ENCODE results near the gene KCP.

Gene KCP

DNA sequence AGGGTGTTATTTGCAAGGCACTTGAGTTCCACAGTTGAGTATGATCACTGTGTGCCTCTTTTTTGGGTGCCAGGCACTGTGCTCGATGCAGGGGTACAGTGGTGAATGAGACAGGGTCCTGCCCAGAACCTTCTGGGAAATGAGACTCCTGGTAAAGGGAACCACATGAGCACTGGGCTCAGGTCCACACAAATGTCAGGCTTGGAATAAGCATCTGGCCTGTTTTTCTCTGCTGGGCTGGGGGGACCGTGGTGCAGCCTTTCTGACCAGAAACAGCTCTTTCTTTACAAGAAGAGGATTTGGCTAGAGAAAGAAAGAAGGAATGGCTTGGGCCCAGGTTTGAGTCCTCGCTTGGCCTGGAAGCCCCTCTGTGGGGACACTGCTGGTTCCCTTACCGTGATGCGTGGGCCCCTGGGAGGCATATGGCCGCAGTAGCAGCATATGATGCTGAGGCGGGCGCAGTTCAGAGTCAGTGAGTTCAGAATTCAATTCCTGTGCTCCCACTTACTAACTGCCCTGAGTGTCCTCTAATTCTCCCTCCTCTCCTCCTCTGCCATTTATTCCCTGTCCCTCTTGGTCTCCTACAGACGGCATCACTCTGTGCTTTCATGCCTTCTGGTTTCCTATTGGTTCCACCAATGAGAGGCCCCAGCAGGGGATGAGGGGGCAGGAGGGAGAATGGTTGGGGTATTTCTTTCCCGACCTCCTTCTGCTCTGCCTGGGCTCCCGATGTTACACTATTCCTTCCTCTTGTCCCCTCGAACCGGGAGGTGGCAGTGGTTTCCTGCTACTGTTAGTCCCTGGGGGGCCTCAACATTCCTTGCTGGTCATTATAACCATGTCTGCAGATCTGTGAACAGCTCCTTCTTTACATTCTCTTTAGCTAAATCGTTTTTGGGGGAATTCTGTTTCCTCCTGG lies 9.6 kb upstream of the KCP start:
- no peak for TF ChIP-seq CTCF (IDR thresholded peaks at IDR 0.05)
- Mint-ChIP-seq H3K4me3 (no peak overlapping the region), H3K27me3 (ENCODE audit: low read depth, poor library complexity) (peaks cover 81% of the 10 kb centered on the region), H3K9me3 (no peaks in the 10 kb centered on the region), H3K27ac (no peak overlapping the region), H3K4me1 (peaks cover 18% of the 10 kb centered on the region), H3K36me3 (ENCODE audit: low read depth) (no peaks in the 10 kb centered on the region)
- DNase-seq: no peak

- DNase-seq: no peak
- no peaks in the 10 kb centered on the region for H3K9me3 Mint-ChIP-seq
- H3K4me3 Mint-ChIP-seq: no peak overlapping the region
- H3K4me1 Mint-ChIP-seq: peaks cover 23% of the 10 kb centered on the region
- H3K36me3 Mint-ChIP-seq (ENCODE audit: low read depth): no peaks in the 10 kb centered on the region
- TF ChIP-seq CTCF (IDR thresholded peaks at IDR 0.05): no peak
- peaks cover 88% of the 10 kb centered on the region for H3K27me3 Mint-ChIP-seq (ENCODE audit: low read depth, poor library complexity)
- no peak overlapping the region for H3K27ac Mint-ChIP-seq
These were observed 8.7 kb upstream of the KCP start for GRCh38 chr7:128919241-128919640.

DNA sequence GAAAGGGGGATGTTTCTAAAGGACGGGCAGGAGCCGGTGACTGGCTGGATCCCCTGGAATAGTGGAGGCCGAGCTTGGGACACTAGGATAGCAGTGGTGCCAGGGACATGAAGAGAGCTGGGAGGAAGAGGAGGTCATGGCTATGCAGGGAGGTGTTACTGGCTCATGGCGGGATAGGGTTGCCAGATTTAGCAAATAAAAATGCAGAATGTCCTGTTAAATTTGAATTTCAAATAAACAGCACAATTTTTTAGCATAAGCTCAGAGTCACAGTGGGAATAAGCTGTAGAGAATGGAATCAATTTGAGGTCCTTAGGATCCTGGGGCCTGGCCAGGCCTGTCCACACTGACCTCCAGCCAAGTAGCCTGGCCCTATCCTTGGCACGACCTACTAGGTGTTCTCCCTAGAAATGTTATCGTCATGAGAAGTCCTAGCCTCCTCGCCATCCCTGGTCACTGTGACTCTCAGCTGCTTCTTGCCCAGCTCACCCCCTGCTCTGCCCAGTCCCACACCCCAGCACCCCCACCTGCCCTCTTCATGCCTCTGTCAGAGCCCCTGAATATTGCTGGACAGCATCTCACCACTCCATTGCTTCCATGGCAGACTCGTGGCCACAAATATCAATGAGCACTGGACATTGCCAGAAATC lies 7.6 kb upstream of the KCP start:
- no peak for TF ChIP-seq CTCF (IDR thresholded peaks at IDR 0.05)
- Mint-ChIP-seq H3K36me3 (ENCODE audit: low read depth) (no peaks in the 10 kb centered on the region), H3K27me3 (ENCODE audit: low read depth, poor library complexity) (peaks cover 83% of the 10 kb centered on the region), H3K4me3 (no peak overlapping the region), H3K4me1 (peaks cover 25% of the 10 kb centered on the region), H3K27ac (no peak overlapping the region), H3K9me3 (no peaks in the 10 kb centered on the region)
- DNase-seq: no peak

- no peak for DNase-seq
- Mint-ChIP-seq H3K27me3 (ENCODE audit: low read depth, poor library complexity) (peaks cover 77% of the 10 kb centered on the region), H3K4me3 (no peak overlapping the region), H3K27ac (no peak overlapping the region), H3K4me1 (peaks cover 30% of the 10 kb centered on the region), H3K36me3 (ENCODE audit: low read depth) (no peaks in the 10 kb centered on the region), H3K9me3 (no peaks in the 10 kb centered on the region)
- TF ChIP-seq CTCF (IDR thresholded peaks at IDR 0.05): no peak
These were observed 6.6 kb upstream of the KCP start for GRCh38 chr7:128917122-128917521.

DNA sequence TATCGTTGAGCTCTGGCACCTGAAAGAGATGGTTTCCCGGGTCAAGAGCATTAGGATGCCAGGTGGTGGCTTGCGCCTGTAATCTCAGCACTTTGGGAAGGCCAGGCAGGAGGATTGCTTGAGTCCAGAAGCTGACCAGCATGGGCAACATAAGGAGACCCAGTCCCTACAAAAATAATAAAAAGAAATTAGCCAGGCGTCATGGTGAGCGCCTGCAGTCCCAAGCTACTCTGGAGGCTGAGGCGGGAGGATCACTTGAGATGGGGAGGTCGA lies 6.1 kb upstream of the KCP start:
- peaks cover 73% of the 10 kb centered on the region for H3K27me3 Mint-ChIP-seq (ENCODE audit: low read depth, poor library complexity)
- no peak overlapping the region for H3K4me3 Mint-ChIP-seq
- no peaks in the 10 kb centered on the region for H3K9me3 Mint-ChIP-seq
- DNase-seq: no peak
- H3K36me3 Mint-ChIP-seq (ENCODE audit: low read depth): no peaks in the 10 kb centered on the region
- no peak overlapping the region for H3K27ac Mint-ChIP-seq
- no peak for TF ChIP-seq CTCF (IDR thresholded peaks at IDR 0.05)
- peaks cover 36% of the 10 kb centered on the region for H3K4me1 Mint-ChIP-seq
